Measurements from ENCODE around the gene DCBLD1.

- TF ChIP-seq POLR2A (IDR thresholded peaks at IDR 0.05), result no peak
- no peak for TF ChIP-seq CTCF (IDR thresholded peaks at IDR 0.05)
Measured at GRCh38 chr6:117448732-117449485, 33.6 kb upstream of the DCBLD1 start.
